Hepatocyte (in vitro differentiated cells): Measurements from ENCODE around the gene CAPZA2.

ENCODE experiments used
- CTCF ChIP-seq: fragments of 200-600 bp; sonication (generic); IDR thresholded peaks from 2 replicates; pipeline ENCODE4 v1.5.1; 2016; ENCODE audit warnings: antibody characterized with exemption, mild to moderate bottlenecking; ENCODE audit not compliant: poor library complexity
- EZH2 ChIP-seq: fragments of 200-600 bp; sonication (generic); IDR thresholded peaks from 2 replicates; pipeline ENCODE4 v1.6.1; 2016; ENCODE audit warnings: antibody characterized with exemption, mild to moderate bottlenecking, borderline replicate concordance

DNA sequence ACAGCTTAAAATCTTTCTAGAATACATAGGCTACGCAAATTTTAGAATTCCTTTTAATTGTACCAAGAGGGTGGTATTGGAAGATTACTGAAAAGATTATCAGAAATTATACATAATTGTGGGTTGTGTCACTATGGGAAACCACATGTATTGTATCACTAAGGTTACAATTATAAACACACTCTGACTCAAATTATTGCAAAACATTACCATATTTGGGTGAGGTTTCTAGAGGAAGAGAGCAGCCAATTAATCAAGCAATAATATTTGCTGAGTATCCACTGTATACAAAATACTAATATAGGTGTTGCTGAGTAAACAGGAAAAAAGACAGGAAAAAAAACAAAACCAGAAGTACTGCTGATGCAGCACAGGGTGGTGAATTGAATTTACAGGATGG, 3.1 kb upstream of the CAPZA2 start:
- no peak for TF ChIP-seq CTCF
- TF ChIP-seq EZH2 = no peak
